Pancreas (tissue), 10 donors: ENCODE data around the gene S100Z. TPM values are rescaled to one million over a fixed set of nuclear protein-coding genes. Genes with fewer than 3 reads are reported as not detected.
A peak's percentile ranks its signal among the peaks of the same experiment; 100 is the strongest.
"Not testable (repeated sequence)": the region's sequence is repeated elsewhere in the genome, so short reads cannot be mapped to it uniquely, and the experiment has no call there.

Experiments used
- ATAC-seq, 4 donors: fragments of 200-7000 bp; cut with Tn5 transposase; one replicate each; pipeline versions ENCODE4 v1.8.0 to v1.9.1; 2020; ENCODE audit warnings: mild to moderate bottlenecking in 4 of 4, moderate library complexity in 4 of 4
- DNase-seq, 6 donors: peaks; one replicate each; pipeline ENCODE4 v3.0.0-alpha.2; 2020
- FAIRE-seq: peaks from 2 replicates; lab custom pipeline; 2012; peaks lifted over from hg19 to GRCh38; lab: Jason Lieb, UNC
- H3K27ac ChIP-seq, 4 donors: fragments of 200-600 bp; sonication (generic); 1 replicate in 3 of 4; 2 replicates in 1 of 4; pipeline versions ENCODE4 v1.5.0 to v1.8.0; 2020
- H3K27me3 ChIP-seq, 4 donors: fragments of 200-600 bp; one replicate each; pipeline ENCODE4 v1.8.0; 2021
- H3K36me3 ChIP-seq, 3 donors: fragments of 200-600 bp; sonication (generic) in 1 of 3; one replicate each; pipeline versions ENCODE4 v1.5.0 to v1.8.0; 2020 to 2021
- H3K4me1 ChIP-seq, 3 donors: fragments of 200-600 bp; one replicate each; pipeline ENCODE4 v1.8.0; 2021
- H3K4me3 ChIP-seq, 4 donors: fragments of 200-600 bp; sonication (generic) in 2 of 4; one replicate each; pipeline versions ENCODE4 v1.5.0 to v1.8.0; 2020 to 2021
- H3K9me3 ChIP-seq, 4 donors: fragments of 200-600 bp; one replicate each; pipeline ENCODE4 v1.8.0; 2021
- CTCF ChIP-seq, 4 donors: fragments of 200-600 bp; sonication (generic) in 3 of 4; IDR thresholded peaks; one replicate each; pipeline versions ENCODE4 v1.5.0 to v1.8.0; 2021; ENCODE audit warnings: antibody characterized with exemption in 4 of 4
- WGBS, 2 donors: extraction: QIAGEN DNeasy Blood & Tissue Kit; methylation state at CpG; one replicate each; pipeline ENCODE4 v1.1.7; 2013; 5-methylcytosine and 5-hydroxymethylcytosine counted together
- intact Hi-C, 3 donors: fragments of 100-400 bp; cut with DNase I; formaldehyde crosslinking; loops; one replicate each; pipeline versions ENCODE4 v1.11.1 to v1.14.2; 2022
- polyA plus RNA-seq, 2 donors: library from polyadenylated mRNA; stranded (reverse); fragments of 200-250 nt; gene quantifications; one replicate each; pipeline ENCODE4 v1.2.3, GENCODE V29; 2013
- total RNA-seq, 6 donors: library from RNA; stranded (reverse); fragmentation: NEBNext Ultra II Directional in 4 of 6; extraction: Animal tissue kit (Norgen Biotek cat#: 25700) in 4 of 6; gene quantifications; one replicate each; pipeline versions ENCODE4 v1.2.1 to v1.2.4, GENCODE V29; 2021 to 2023
- donor health status: healthy with polysubstance abuse.
- donor health status: DM: no; HTN: no; CAD: no; lungs with moderate emphysema.
- donor health status: DM: no; HTN: no; CAD: no.
- donor health status: control.
- donor health status: control.
- donor health status: Bipolar disorder and iron deficiency.
- donor health status: DM: yes; HTN: yes; CAD: no.
- donor health status: DM: no; HTN: no; CAD: no.
- donor health status: DM: no; HTN: no; CAD: no.
- donor health status: DM: yes; HTN: yes; CAD: no.

Gene S100Z
- total and polyA plus RNA-seq, 8 donors: 0.16 to 1.2 (median 0.41) TPM; not detected in 3

DNA sequence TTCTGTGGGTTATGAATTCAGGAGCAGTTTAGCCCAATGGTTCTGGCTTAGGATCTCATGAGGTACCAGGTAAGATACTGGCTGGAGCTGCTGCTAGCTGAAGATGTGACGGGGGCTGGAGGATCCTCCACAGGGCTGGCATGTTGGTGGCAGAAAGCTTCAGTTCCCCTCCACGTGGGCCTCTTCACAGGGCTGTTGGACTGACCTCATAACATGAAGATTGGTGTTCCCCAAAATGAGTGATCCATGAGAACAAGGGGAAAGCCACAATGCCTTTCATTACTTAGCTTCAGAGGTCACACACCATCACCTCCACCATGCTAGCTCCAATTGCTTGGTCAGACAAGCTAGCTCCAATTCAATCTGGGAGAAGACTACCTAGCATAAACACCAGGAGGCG is 8.5 kb upstream of the S100Z start:
- no peak for TF ChIP-seq CTCF (IDR thresholded peaks at IDR 0.05)
- no peak for ATAC-seq
- no peak for FAIRE-seq
- 67 to 79% methylated on average over 3 of the region's 3 CpGs for WGBS, 2 donors
- intact Hi-C loops: no loop called here
- Histone ChIP-seq H3K27me3 (no peaks in the 10 kb centered on the region), H3K27ac (no peak overlapping the region), H3K9me3 (no peaks in the 10 kb centered on the region), H3K4me3 (no peak overlapping the region), H3K36me3 (no peaks in the 10 kb centered on the region), H3K4me1 (no peaks in the 10 kb centered on the region)
- DNase-seq: no peak

DNA sequence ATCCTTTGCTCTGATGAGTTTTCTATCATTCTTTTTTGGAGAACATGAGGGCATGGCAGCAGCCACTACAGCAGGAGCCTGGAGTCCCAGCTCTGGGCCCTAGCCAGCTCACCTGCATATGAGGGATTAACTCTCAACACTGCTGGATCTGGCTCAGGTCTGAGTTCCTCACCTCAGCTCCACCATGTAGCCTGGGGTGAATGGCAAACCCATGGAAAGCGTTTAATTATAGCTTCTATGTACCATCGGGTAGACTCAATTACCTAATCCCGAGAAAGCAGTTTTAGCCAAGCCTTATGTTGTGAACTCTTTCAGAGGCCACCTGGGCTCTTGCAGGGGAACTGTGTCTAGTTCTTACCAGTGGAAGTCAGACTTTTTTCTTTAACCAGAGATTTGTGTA is 3.9 kb upstream of the S100Z start:
- FAIRE-seq: no peak
- Histone ChIP-seq H3K36me3 (no peaks in the 10 kb centered on the region), H3K27ac (no peak overlapping the region), H3K4me1 (no peaks in the 10 kb centered on the region), H3K27me3 (no peaks in the 10 kb centered on the region), H3K4me3 (no peak overlapping the region), H3K9me3 (no peaks in the 10 kb centered on the region)
- DNase-seq: no peak
- no peak for ATAC-seq
- TF ChIP-seq CTCF (IDR thresholded peaks at IDR 0.05): no peak
- intact Hi-C loops: no loop called here
- 89% methylated on average over 3 of the region's 3 CpGs for whole genome bisulfite sequencing, 2 donors

- ATAC-seq (no peak), DNase-seq (no peak), FAIRE-seq (no peak)
- no peak overlapping the region for H3K27ac ChIP-seq
- TF ChIP-seq CTCF (IDR thresholded peaks at IDR 0.05): no peak
- intact Hi-C loops: no loop called here
- no peaks in the 10 kb centered on the region for H3K9me3 ChIP-seq
- H3K27me3 ChIP-seq: no peaks in the 10 kb centered on the region
- H3K36me3 ChIP-seq: no peaks in the 10 kb centered on the region
- H3K4me1 ChIP-seq: peaks cover 0 to 3% (median 0%) of the 10 kb centered on the region in 3 donors
- 81 to 86% methylated on average over 8 of the region's 8 CpGs for WGBS, 2 donors
- no peak overlapping the region for H3K4me3 ChIP-seq
Observed at GRCh38 chr5:76850543-76851145, 830 bp downstream of the S100Z start.

DNA sequence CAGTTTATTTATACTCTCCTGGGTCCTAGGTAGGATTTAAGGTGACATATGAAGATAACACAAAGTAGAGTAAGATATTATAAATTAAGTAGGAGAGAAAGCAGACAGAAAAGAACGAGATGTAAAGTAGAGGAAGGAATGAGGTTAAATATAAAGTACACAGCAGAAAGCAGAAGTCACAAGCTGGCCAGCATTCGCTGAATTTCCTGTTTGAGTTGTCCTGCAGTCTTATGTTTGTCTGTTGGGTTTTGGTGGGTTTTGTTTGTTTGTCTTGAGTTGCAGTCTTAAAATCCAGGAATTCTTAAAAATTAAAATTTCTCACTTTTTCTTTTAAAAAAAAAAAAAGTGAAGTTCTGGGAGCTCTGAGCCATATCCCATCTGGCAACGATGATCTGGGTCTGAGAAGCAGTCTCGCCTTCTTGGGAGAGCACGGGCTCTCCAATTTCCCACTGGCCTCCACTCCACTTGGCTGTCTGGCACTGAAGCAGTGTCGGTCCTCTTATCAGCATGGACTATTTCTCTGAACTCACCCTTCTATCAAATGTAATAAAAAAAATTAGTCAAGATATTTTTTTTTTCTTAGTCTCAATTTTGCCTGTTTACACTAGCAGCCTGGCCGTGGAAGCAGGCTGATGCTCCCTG is 2.0 kb downstream of the S100Z start:
- FAIRE-seq: no peak
- no peaks in the 10 kb centered on the region for H3K36me3 ChIP-seq
- ATAC-seq: peak in 1 of 4 donors; percentile 58
- WGBS, 2 donors: 64 to 67% methylated on average over 7 of the region's 7 CpGs
- H3K4me1 ChIP-seq: peaks cover 0 to 3% (median 0%) of the 10 kb centered on the region in 3 donors
- H3K27me3 ChIP-seq: no peaks in the 10 kb centered on the region
- intact Hi-C loops: no loop called here
- no peak overlapping the region for H3K4me3 ChIP-seq
- H3K27ac ChIP-seq: no peak overlapping the region
- TF ChIP-seq CTCF (IDR thresholded peaks at IDR 0.05): no peak
- DNase-seq: no peak
- no peaks in the 10 kb centered on the region for H3K9me3 ChIP-seq

DNA sequence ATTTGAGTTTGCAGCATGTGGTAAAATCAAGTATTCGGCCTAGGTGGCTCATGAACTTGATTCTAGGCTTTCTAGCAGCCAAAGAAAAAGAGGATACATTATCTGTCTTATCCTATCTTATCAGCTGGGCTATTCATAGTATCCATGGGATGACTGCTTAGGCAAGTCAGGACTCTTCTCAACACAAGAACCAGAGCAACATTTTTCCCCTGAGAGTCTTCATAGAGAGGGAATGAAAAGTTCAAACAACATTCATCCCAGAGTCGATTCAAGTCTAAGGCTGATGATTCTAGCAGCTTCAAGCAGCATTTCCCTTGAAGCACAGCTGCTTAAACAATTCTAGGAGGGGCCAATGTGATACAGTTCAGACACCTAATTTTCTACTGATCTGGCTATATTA is 3.0 kb downstream of the S100Z start:
- Histone ChIP-seq H3K27ac (no peak overlapping the region), H3K4me1 (peaks cover 0 to 3% (median 0%) of the 10 kb centered on the region in 3 donors), H3K4me3 (no peak overlapping the region), H3K27me3 (no peaks in the 10 kb centered on the region), H3K36me3 (no peaks in the 10 kb centered on the region), H3K9me3 (no peaks in the 10 kb centered on the region)
- no peak for ATAC-seq
- no peak for DNase-seq
- FAIRE-seq: no peak
- TF ChIP-seq CTCF (IDR thresholded peaks at IDR 0.05): no peak
- 66 to 74% methylated on average over 2 of the region's 2 CpGs for WGBS, 2 donors
- intact Hi-C loops: no loop called here

GRCh38 chr5:76853741-76854140 is 3.9 kb downstream of the S100Z start:
- H3K4me3 ChIP-seq, H3K27me3 ChIP-seq, H3K36me3 ChIP-seq, intact Hi-C loops, ATAC-seq, H3K9me3 ChIP-seq, FAIRE-seq, H3K27ac ChIP-seq, DNase-seq, H3K4me1 ChIP-seq: not testable (repeated sequence)
- 76 to 98% methylated on average over 3 of the region's 3 CpGs for WGBS, 2 donors
